Measurements from ENCODE around the gene GJD4.

GJD4 gene

GRCh38 chr10:35657621-35658020 lies 52.5 kb downstream of the GJD4 start:
- DNase-seq (ENCODE audit: low read depth in 2 of 2) = no peak

Data from stimulated activated CD8-positive, alpha-beta memory T cell treated with anti-CD3 and anti-CD28 coated beads, Interleukin-2, amount 100 ng/mL, for 1 hour (primary cell).